ENCODE results near the gene SUSD1.

Gene SUSD1

DNA sequence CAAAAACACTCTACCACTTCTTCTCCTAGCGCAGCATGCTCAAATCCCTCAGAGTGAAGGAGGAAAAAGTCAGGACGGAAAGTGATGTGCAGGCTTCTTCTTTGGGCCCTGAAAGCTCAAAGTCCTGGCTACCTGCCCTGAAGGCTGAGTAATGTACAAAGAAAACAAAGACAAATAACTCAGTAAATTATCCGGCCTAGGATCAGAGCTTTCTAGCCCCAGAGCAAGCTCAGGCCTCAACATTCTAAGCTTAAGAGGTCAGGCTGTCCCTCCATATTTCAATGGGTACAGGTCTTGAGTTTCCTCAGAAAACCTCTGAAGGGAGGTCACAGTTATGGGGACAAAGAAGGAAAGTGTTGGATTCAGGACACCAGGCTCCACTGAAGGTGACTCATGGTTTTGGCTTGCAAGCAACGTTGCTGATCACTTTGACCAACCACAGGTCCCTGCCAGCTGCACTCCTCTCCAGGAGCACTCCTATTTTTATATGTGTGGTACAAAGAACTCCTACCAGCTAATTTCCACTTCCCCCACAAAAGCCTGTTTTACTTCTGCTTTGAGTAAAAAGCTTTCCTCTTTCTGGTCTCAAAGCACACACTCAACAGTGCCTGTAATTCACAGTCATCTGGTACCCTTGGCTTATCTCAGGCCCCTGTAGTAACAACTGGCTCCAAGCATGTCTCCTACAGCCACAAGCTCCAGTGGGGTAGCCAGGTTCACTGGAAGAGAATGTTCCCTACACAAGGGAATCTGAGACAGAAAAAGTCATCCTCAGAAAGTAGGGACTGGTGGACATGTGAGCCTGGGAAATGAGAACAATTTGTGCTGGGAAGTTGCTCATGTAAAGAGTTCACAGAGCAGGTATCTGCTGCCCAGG lies 162.8 kb downstream of the SUSD1 start:
- DNase-seq (ENCODE audit: low read depth in 2 of 2) = no peak

DNA sequence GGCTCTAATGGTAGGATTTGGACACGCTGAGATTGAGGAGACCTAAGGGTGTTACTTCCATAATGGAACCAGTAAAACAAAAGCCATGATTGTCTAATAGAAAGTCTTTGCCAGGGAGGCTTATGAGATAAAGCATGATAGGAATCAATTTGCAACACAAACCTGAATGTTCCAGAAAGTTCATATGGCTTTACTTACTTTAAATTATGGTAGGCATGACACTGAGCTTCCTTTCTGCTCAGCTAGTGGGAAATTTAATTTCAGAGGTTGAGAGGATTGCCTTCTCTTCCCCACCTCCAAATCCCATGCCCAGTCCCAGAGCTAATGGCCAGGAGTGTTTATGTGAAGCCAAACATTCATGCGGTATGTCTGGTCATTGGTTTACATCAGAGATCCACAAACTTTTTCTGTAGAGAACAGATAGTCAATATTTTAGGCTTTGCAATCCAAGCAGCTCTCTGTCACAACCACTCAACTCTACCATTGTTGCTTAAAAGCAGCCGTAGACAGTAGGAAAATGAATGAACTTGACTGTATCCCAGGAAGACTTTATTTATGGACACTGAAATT lies 164.0 kb downstream of the SUSD1 start:
- no peak for DNase-seq (ENCODE audit: low read depth in 2 of 2)

DNA sequence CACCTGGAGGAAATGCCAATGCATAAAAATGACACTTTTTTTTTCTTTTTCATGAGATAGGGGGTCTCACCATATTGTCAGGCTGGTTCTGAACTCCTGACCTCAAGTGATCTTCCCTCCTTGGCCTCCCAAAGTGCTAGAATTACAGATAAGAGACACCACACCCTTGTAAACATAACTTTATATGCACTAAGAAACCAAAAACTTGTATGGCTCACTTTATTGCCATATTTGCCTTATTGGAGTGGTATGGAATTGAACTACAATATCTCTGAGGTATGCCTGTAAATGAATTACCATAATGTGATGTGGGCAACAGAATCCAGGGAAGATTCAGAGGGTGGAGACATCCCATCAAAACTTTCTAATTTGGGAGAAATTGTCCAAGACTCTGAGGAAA lies 164.6 kb downstream of the SUSD1 start:
- no peak for DNase-seq (ENCODE audit: low read depth in 2 of 2)

DNA sequence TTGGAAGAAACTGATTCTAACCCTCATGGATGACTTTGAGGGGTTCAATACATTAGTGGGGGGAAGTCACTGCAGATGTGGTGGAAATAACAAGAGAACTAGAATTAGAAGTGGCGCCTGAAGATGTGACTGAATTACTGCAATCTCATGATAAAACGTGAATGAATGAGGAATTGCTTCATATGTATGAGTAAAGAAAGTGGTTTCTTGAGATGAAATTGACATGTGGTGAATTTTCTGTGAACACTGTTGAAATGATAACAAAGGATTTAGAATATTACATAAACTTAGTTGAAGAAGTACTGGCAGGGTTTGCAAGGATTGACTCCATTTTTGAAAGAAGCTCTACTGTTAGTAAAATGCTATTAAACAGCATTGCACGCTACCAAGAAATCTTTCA lies 165.4 kb downstream of the SUSD1 start:
- no peak for DNase-seq (ENCODE audit: low read depth in 2 of 2)

DNA sequence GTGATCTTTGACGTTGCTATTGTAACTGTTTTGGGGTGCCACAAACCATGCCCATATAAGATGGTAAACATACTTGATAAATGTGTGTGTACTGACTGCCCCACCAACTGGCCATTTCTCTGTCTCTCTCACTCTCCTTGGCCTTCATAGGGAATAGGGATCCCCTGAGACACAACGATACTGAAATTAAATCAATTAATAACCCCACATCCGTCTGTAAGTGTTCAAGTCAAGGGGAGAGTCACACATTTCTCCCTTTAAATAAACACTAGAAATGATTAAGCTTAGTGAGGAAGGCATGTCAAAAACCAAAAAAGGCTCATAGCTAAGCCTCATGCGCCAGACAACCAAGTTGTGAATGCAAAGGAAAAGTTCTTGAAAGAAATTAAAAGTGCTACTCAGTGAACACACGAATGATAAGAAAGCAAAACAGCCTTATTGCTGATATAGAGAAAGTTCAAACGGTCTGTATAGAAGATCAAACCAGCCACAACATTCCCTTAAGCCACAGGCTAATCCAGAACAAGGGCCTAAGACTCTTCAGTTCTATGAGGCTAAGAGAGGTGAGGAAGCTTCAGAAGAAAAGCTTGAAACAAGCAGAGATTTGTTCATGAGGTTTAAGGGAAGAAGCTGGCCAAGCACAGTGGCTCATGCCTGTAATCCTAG lies 167.4 kb downstream of the SUSD1 start:
- DNase-seq (ENCODE audit: low read depth in 2 of 2) = no peak

DNA sequence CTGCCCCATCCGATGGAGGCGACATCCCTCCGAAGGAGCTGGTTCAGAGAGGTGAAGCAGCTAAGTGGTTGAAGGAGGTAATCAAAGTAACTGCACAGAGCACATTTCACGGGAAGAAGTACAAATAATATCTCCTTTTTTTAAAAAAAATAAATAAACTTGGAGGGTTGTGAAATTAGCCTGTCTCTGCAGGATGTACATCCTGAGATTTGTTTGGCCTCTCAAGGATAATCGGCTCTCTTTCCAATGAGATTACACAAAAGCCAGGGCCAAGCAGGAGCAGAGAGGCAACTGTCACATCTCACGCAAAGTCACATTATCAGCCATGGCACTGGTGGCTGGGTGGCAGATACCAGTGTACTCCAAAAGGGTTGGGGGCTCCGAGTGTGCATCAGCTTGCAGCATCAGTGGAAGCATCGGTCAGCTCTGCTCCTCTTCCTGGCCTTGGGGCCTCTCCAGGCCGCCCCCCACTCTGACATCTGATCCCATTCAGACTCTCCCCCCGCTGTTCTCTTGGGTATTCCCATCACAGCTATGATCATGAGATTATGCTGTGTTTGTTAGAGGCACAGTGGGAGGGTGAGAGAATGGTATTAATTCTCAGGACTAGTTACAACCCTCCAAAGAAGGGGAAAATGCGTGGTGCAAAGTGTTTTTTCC lies 168.6 kb downstream of the SUSD1 start:
- DNase-seq (ENCODE audit: low read depth in 2 of 2) = no peak

DNA sequence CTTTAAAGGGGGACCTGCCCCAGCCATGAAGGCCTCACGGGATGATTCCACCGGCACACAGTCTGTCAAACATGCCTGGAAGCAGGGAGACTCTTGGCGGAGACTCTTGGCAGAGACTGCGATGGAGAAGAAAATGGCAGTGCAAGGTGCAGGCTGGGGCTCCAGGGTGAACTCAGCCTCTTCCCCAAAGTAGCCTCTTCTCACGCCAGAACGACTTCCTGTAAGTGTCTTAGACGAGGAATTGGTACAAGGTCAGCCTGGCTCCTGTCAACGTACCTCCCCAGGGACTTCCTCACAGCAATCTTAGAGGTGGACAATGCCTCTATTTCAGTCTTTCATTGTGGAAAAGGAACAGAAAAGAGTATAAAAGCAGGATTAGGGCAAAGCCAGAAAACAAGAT lies 169.2 kb downstream of the SUSD1 start:
- no peak for DNase-seq (ENCODE audit: low read depth in 2 of 2)

DNA sequence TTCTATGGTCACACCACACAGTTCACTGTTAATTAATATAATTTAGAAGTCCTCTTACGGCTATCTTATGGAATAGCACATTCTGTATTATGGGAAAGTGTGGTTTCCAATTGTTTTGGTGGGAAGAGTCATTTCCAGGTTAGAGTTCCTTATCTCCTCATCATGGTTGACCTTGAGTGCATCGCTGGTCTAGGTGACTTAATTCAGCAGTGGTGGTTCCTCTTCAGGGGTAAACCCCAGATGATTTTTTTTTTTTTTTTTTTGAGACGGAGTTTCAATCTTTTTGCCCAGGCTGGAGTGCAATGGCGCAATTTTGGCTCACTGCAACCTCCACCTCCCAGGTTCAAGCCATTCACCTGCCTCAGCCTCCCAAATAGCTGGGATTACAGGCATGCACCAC lies 171.6 kb downstream of the SUSD1 start:
- no peak for DNase-seq (ENCODE audit: low read depth in 2 of 2)

DNA sequence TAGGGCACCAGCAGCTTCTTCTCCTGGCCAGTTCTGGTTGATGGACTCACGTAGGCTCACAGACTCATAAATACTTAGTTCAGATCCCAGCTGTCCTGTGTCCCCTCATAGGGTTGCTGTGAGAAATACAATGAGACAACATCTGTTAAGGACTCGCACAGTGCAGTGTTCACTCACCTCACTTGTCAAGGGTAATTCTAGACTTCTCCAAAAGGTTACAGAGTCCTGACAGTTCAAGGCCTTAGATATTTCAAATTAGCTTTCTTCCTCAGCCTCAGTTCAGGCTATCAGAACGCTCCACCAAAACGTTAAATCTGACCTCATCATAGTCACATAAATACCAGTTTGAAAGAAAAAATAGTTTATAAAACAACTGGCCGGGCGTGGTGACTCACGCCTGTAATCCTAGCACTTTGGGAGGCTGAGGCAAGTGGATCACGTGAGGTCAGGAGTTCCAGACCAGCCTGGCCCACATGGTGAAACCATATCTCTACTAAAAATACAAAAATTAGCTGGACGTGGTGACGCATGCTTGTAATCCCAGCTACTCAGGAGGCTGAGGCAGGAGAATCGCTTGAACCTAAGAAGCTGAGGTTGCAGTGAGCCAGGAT lies 172.1 kb downstream of the SUSD1 start:
- DNase-seq (ENCODE audit: low read depth in 2 of 2) = no peak

DNA sequence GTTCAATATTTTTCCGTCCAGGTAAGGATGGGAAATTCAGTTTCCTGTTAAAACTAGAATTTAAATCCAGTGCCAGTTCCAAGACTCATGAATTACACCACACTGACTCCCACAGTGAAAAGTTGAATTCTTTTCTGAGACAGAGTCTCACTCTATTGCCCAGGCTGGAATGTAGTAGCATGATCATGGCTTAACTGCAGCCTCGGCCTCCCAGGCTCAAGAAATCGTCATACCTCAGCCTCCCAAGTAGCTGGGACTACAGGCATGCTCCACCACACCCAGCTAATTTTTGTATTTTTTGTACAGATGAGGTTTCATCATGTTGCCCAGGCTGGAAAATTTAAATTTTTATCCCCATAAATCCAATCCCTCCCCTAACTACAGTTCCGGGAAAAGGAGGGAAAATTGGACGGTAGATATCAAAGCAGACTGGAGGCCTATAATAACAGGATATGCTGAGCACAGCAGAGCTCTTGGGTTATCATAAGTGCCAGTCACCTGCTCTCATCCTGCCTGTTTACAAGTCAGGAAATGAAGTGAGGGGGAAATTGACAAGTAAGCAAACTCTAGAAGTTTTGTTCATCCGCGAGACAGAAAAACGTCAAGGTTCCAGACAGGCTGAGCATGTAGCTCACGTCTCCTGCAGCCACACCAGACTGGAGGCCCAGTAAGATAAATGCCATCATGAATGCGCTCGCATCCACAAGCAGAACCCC lies 172.8 kb downstream of the SUSD1 start:
- no peak for DNase-seq (ENCODE audit: low read depth in 2 of 2)

DNA sequence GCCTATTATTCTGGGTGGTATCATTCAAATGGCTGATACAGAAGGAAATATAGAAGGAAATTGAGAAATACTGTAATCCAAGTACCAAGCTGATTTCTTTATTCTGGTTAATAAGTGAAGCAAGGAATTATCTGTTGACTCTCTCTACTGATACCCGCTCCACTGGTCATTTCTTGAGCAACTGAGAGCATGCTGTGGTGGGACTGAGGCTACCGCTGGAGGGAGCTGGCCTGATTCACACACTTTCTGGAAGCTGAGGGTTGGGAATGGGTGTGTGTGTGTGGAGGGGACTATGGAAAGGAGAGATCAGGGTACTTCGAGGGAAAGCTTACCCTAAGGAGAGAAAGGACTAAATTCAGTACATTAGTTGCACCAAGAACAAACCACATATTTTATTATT lies 174.4 kb downstream of the SUSD1 start:
- no peak for DNase-seq (ENCODE audit: low read depth in 2 of 2)

DNA sequence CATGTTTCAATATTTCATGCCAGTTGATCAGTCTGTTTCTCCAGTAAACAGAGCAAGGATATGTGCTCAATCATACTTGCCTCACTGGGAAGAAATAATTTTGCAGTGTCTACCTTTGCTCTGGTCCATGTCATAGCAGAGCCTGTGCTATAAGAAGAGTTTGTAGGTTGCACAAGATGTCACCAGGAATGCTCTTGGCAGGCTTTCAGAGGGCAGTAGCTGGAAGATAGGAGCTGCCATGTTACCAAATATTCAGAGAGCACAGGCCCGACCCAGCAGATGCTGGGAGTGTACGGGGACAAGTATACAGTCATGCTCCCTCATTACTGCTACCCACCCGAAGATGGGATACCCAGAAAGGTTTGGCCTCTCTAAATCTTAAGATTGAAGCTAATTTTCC lies 175.8 kb downstream of the SUSD1 start:
- DNase-seq (ENCODE audit: low read depth in 2 of 2) = no peak

DNA sequence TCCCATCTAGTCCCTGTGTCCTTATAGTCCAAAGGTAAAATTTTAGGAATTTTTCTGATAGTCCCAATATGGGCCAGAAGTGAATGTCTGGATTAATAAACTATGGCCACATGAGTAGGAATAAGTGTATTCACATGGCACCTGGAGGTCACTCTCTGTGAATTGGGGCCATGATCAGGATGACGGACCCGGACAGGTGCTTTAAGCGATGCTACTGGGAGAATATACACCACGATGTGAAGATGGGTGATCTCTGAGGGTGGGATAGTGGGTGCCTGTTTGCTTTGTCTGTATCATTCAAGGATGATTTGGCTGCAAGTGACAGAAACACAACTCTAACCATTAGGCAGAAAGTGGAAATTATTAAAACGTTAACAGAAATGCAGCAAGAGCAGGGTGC lies 177.3 kb downstream of the SUSD1 start:
- no peak for DNase-seq (ENCODE audit: low read depth in 2 of 2)

DNA sequence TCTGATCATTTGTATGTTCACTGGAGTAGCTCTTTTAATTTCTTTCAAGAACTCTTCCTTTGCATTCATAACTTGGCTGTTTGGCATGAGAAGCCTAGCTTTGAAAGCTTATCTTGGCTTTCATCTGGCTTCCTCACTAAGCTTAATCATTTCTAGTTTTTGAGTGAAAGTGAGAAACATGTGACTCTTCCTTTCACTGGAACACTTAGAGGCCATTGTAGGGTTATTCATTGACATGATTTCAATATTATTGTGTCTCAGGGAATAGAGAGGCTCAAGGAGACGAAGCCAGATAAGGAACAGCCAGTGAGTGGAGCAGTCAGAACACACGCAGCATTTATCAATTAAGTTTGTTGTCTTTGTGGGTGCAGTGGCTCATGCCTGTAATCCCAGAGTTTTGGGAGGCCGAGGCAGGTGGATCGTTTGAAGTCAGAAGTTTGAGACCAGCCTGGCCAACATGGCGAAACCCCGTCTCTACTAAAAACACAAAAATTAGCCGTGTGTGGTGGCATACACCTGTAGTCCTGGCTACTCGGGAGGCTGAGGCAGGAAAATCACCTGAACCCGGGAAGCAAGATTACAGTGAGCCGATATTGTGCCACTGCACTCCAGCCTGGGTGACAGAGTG lies 180.2 kb downstream of the SUSD1 start:
- DNase-seq (ENCODE audit: low read depth in 2 of 2) = no peak

DNA sequence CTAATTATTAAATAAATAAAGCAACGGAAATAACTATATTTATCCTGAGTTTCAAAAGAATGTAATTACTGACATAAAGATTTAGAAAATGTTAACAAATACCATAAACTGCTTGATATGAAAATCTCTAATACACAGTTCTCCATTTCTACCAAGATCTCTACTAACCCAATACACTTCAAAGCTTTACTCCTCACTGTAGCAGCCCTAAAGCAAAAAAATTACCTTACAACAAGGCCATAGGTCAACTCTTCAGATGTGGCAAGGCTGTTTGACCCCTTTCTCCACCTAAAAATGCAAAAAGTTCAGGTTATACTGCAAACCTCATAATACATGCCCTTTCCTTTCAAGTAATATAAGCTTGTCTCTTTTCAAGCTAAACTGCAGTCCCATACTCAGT lies 181.8 kb downstream of the SUSD1 start:
- no peak for DNase-seq (ENCODE audit: low read depth in 2 of 2)

DNA sequence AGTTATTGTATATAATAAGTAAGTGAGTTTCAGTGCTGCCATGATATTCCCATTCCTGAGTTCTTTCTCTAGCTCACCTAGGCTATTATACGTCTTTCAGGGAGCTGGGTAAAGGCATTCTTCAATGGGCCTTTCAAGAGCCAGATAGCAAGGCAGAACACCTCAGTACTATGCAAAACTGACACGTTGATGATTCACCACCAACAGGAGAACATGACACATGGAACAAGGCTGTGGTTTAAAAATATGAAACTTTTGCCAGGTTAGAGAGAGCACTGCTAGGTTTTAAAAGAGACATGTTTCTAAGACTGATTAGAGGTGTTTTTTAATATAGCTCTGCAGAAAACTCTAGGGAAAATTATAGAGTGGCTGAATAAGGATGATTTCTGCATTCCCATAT lies 182.6 kb downstream of the SUSD1 start:
- DNase-seq (ENCODE audit: low read depth in 2 of 2) = no peak

DNA sequence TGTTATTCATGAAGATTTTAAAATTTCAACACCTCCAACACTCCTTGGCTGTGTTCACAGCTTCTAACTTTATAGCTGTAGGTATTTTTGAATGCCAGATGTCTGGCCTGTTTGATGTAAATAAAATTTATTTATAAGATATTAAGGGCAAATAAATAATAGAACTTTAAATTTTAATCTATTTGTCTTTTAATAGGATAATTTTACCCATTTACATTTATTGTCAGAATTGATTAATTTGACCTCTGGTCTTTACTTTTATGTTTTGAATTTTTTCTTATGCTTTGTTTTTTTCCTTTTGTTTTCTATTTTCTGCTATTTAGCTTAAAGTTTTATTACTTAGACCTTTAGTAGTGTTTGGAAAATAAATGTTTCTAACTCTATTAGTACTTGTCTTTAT lies 183.9 kb downstream of the SUSD1 start:
- DNase-seq (ENCODE audit: low read depth in 2 of 2) = no peak
